ENCODE data around the gene DEAF1. TPM values are rescaled to one million over a fixed set of nuclear protein-coding genes. Genes with fewer than 3 reads are reported as not detected.

The DEAF1 gene
- total RNA-seq, 1 experiment from 2014 or later: 33.9 TPM

DNA sequence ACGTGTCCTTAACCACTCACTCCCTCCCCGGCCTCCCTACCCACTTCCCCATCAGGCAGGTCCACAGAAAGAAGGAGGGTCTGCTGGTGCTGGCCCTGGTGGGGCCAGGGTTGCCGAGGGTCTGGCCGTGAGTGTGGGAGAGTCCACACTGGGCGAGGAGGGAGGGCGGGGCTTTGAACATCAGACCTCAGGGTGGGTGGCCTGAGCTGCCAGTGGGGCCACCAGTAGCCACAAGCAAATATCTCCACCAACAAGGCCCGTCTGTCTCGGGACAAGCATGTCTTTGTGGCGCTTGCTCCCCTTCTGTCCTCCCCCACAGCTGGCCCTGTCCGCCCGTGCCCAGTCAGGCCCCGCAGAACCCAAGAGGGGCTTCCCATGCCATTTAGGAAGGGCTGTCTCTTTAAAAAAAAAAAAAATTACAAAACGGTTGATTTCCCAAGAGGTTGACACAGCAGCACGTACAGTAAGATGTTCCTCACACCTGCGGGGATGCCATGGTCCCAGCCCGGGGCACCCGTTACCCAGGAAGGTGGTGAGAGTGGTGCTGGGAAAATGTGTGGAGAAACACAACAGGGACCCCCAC, 34.6 kb upstream of the DEAF1 start:
- DNase-seq (ENCODE audit: low read depth, low spot score): no peak
- ATAC-seq: no peak
- Histone ChIP-seq H3K79me2 (ENCODE audit: insufficient read depth, low read length) (no peaks in the 10 kb centered on the region), H3K9me2 (ENCODE audit: insufficient read depth) (no peaks in the 10 kb centered on the region), H3K9ac (ENCODE audit: low read length) (no peak overlapping the region), H3K4me3 (replicated peaks in 1 of 2; ENCODE audit: low read depth in 1 of 2, low read length in 2 of 2) (no peak overlapping the region), H2AFZ (ENCODE audit: low read depth, low read length, poor library complexity, severe bottlenecking) (no peak overlapping the region), H3K27ac (ENCODE audit: low read depth, low read length) (no peak overlapping the region), H3K4me2 (ENCODE audit: low read length) (no peak overlapping the region), H3K4me1 (ENCODE audit: control insufficient read depth in 1 of 2, insufficient read depth in 2 of 2, low read length in 2 of 2) (peaks cover 7 to 24% of the 10 kb centered on the region in 2 experiments; a peak in 3 of 4 replicates), H3K27me3 (ENCODE audit: insufficient read depth, low read length) (no peaks in the 10 kb centered on the region), H3K36me3 (ENCODE audit: control insufficient read depth in 1 of 2, insufficient read depth in 2 of 2, low read length in 2 of 2) (peaks cover 0 to 2% of the 10 kb centered on the region in 2 experiments; a peak in 1 of 4 replicates), H4K20me1 (ENCODE audit: insufficient read depth) (no peaks in the 10 kb centered on the region), H3K9me3 (ENCODE audit: control insufficient read depth in 1 of 2, insufficient read depth in 1 of 2, low read depth in 1 of 2, low read length in 2 of 2) (no peaks in the 10 kb centered on the region)
- intact Hi-C loops (cut with micrococcal nuclease): loop anchor here (2.0 kb wide), 2 partner anchors 35 to 175 kb away; no protein-coding TSS in a partner anchor
- ChIA-PET CTCF (no interaction called here), POLR2A (no interaction called here), RAD21 (ENCODE audit: low non-redundant PET in 1 of 2, low total read pairs in 2 of 2, uncharacterized antibody in 2 of 2, unreplicated experiment in 2 of 2) (interaction anchor here in 1 of 2 experiments (0.7 kb wide), 1 partner anchor 17 kb away, joined by 5 read pairs; no protein-coding TSS in a partner anchor)
- no TSS peak for BruUV-seq (replicated peaks)
- no peak for TF ChIP-seq JUND (IDR thresholded peaks at IDR 0.05)
- TF ChIP-seq, protein P1, sequence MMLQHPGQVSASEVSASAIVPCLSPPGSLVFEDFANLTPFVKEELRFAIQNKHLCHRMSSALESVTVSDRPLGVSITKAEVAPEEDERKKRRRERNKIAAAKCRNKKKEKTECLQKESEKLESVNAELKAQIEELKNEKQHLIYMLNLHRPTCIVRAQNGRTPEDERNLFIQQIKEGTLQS (IDR thresholded peaks at IDR 0.05): no peak
- TF ChIP-seq ZFX (IDR thresholded peaks at IDR 0.05): no peak
- no peak for TF ChIP-seq ELF1 (IDR thresholded peaks at IDR 0.05; ENCODE audit: borderline replicate concordance, low read depth)
- no peak for TF ChIP-seq CBX3 (IDR thresholded peaks at IDR 0.05; ENCODE audit: low read depth)
- no peak for TF ChIP-seq SIN3A (IDR thresholded peaks at IDR 0.05; ENCODE audit: low read depth)
- no peak for TF ChIP-seq EZH2 (IDR thresholded peaks at IDR 0.05)
- no peak for TF ChIP-seq EZH2phosphoT487 (IDR thresholded peaks at IDR 0.05; ENCODE audit: borderline replicate concordance)
- TF ChIP-seq, protein P2, sequence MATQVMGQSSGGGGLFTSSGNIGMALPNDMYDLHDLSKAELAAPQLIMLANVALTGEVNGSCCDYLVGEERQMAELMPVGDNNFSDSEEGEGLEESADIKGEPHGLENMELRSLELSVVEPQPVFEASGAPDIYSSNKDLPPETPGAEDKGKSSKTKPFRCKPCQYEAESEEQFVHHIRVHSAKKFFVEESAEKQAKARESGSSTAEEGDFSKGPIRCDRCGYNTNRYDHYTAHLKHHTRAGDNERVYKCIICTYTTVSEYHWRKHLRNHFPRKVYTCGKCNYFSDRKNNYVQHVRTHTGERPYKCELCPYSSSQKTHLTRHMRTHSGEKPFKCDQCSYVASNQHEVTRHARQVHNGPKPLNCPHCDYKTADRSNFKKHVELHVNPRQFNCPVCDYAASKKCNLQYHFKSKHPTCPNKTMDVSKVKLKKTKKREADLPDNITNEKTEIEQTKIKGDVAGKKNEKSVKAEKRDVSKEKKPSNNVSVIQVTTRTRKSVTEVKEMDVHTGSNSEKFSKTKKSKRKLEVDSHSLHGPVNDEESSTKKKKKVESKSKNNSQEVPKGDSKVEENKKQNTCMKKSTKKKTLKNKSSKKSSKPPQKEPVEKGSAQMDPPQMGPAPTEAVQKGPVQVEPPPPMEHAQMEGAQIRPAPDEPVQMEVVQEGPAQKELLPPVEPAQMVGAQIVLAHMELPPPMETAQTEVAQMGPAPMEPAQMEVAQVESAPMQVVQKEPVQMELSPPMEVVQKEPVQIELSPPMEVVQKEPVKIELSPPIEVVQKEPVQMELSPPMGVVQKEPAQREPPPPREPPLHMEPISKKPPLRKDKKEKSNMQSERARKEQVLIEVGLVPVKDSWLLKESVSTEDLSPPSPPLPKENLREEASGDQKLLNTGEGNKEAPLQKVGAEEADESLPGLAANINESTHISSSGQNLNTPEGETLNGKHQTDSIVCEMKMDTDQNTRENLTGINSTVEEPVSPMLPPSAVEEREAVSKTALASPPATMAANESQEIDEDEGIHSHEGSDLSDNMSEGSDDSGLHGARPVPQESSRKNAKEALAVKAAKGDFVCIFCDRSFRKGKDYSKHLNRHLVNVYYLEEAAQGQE (IDR thresholded peaks at IDR 0.05; ENCODE audit: low read depth): no peak
- TF ChIP-seq SRF (IDR thresholded peaks at IDR 0.05; ENCODE audit: low read depth): no peak
- no peak for TF ChIP-seq FOSL1 (IDR thresholded peaks at IDR 0.05; ENCODE audit: low read depth)
- TF ChIP-seq POLR2AphosphoS5 (IDR thresholded peaks at IDR 0.05; ENCODE audit: low read depth, low read length): no peak
- no peak for TF ChIP-seq ZNF274 (IDR thresholded peaks at IDR 0.05; ENCODE audit: low read depth, low read length)
- no peak for TF ChIP-seq POLR2A (IDR thresholded peaks at IDR 0.05; ENCODE audit: borderline replicate concordance, extremely low read depth, insufficient read depth, insufficient read length)
- no peak for TF ChIP-seq SP1 (IDR thresholded peaks at IDR 0.05; ENCODE audit: low read depth)
- TF ChIP-seq EGR1 (IDR thresholded peaks at IDR 0.05; ENCODE audit: low read depth): no peak

Data from HCT116 (cell line).